Measurements from ENCODE around the gene HPS4. TPM values are rescaled to one million over a fixed set of nuclear protein-coding genes. Genes with fewer than 3 reads are reported as not detected.

HPS4 gene
- total and polyA plus RNA-seq, 2 donors (not counting 1 experiment from before 2014, with no cell fraction given): 23.0 to 37.7 TPM

DNA sequence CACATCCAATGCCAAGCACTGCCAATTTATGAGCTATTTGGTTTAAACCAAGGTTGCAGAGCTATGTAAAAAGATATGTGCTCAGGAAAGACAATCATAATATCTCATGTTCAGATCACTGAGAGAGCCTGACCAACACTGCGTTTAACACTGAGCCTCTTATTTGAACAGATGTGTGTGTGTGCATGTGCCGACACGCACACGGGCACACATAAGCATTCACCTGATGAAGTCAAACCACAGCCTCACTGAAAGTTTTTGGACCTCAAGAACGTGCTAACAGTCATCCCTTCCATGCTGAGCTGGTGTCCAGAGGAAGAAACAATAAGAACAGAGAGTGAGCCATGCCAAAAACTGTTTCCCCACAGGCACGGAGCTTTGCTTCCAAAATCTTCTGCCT lies 23.4 kb downstream of the HPS4 start:
- Histone ChIP-seq H3K9me3 (ENCODE audit: control insufficient read depth, insufficient read depth, low read depth, low read length) (no peaks in the 10 kb centered on the region), H2AFZ (ENCODE audit: low read length) (no peak overlapping the region), H3K4me1 (ENCODE audit: control insufficient read depth, extremely low read depth, insufficient read depth, low read length) (no peaks in the 10 kb centered on the region), H3K27me3 (ENCODE audit: control insufficient read depth, insufficient read depth, low read length) (no peaks in the 10 kb centered on the region), H3K9ac (ENCODE audit: insufficient read depth, low read length) (no peak overlapping the region), H3K4me3 (replicated peaks in 1 of 4; ENCODE audit: control extremely low read depth in 1 of 4, insufficient read depth in 1 of 4, low read depth in 3 of 4, low read length in 4 of 4) (no peak overlapping the region), H3K4me2 (ENCODE audit: extremely low read depth, insufficient read depth, low read length) (no peak overlapping the region), H4K20me1 (ENCODE audit: control insufficient read depth, extremely low read depth, insufficient read depth, low read length) (no peaks in the 10 kb centered on the region), H3K79me2 (ENCODE audit: control insufficient read depth, insufficient read depth, low read length) (no peaks in the 10 kb centered on the region), H3K36me3 (ENCODE audit: control insufficient read depth, insufficient read depth, low read length) (peaks cover 15% of the 10 kb centered on the region), H3K27ac (ENCODE audit: insufficient read depth, low read length) (no peak overlapping the region)
- DNase-seq (ENCODE audit: low read depth in 2 of 2): no peak
- no peak for TF ChIP-seq EZH2 (IDR thresholded peaks at IDR 0.05; ENCODE audit: low read length, missing control alignments)
- TF ChIP-seq, protein P1, sequence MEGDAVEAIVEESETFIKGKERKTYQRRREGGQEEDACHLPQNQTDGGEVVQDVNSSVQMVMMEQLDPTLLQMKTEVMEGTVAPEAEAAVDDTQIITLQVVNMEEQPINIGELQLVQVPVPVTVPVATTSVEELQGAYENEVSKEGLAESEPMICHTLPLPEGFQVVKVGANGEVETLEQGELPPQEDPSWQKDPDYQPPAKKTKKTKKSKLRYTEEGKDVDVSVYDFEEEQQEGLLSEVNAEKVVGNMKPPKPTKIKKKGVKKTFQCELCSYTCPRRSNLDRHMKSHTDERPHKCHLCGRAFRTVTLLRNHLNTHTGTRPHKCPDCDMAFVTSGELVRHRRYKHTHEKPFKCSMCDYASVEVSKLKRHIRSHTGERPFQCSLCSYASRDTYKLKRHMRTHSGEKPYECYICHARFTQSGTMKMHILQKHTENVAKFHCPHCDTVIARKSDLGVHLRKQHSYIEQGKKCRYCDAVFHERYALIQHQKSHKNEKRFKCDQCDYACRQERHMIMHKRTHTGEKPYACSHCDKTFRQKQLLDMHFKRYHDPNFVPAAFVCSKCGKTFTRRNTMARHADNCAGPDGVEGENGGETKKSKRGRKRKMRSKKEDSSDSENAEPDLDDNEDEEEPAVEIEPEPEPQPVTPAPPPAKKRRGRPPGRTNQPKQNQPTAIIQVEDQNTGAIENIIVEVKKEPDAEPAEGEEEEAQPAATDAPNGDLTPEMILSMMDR (conservative IDR thresholded peaks at IDR 0.05 in 1 of 2, IDR thresholded peaks at IDR 0.05 in 1 of 2; ENCODE audit: low read depth in 1 of 2, low read length in 2 of 2): no peak

DNA sequence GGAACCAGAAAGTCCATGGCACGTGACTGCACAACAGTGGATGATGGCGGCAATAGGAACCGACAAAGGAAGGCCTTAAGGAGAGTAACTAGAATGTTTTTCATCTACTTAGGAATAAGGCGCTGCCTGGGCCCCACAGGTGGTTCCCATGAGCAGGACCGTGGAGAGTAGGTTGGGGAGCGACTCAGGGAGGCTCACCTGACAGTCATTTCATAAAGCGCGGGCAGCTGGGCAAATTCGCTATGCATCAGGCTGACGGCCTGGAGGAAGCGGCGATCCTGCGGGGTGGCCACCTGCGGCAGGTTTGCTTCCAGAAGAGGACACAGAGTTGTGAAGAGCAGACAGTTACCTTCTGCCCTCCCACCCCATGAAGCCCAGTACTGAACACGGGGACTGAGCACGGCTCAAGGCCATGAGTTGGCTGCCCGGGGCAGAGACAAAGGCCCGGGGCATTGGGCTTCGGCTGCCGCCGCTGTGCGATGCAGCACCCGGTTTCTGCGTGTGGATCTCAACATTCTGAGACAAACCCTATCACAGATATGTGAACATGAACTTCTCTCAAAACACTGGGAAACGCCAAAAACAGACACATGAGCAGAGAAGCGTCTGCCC lies 25.8 kb downstream of the HPS4 start:
- Histone ChIP-seq H3K36me3 (ENCODE audit: control insufficient read depth, insufficient read depth, low read length) (peaks cover 12% of the 10 kb centered on the region), H3K79me2 (ENCODE audit: control insufficient read depth, insufficient read depth, low read length) (no peaks in the 10 kb centered on the region), H3K27me3 (ENCODE audit: control insufficient read depth, insufficient read depth, low read length) (no peaks in the 10 kb centered on the region), H3K4me3 (replicated peaks in 1 of 4; ENCODE audit: control extremely low read depth in 1 of 4, insufficient read depth in 1 of 4, low read depth in 3 of 4, low read length in 4 of 4) (no peak overlapping the region), H3K27ac (ENCODE audit: insufficient read depth, low read length) (no peak overlapping the region), H3K4me2 (ENCODE audit: extremely low read depth, insufficient read depth, low read length) (no peak overlapping the region), H3K9me3 (ENCODE audit: control insufficient read depth, insufficient read depth, low read depth, low read length) (no peaks in the 10 kb centered on the region), H3K4me1 (ENCODE audit: control insufficient read depth, extremely low read depth, insufficient read depth, low read length) (no peaks in the 10 kb centered on the region), H2AFZ (ENCODE audit: low read length) (no peak overlapping the region), H4K20me1 (ENCODE audit: control insufficient read depth, extremely low read depth, insufficient read depth, low read length) (no peaks in the 10 kb centered on the region), H3K9ac (ENCODE audit: insufficient read depth, low read length) (no peak overlapping the region)
- TF ChIP-seq, protein P1 (conservative IDR thresholded peaks at IDR 0.05 in 1 of 2, IDR thresholded peaks at IDR 0.05 in 1 of 2; ENCODE audit: low read depth in 1 of 2, low read length in 2 of 2): no peak
- no peak for TF ChIP-seq EZH2 (IDR thresholded peaks at IDR 0.05; ENCODE audit: low read length, missing control alignments)
- no peak for DNase-seq (ENCODE audit: low read depth in 2 of 2)

DNA sequence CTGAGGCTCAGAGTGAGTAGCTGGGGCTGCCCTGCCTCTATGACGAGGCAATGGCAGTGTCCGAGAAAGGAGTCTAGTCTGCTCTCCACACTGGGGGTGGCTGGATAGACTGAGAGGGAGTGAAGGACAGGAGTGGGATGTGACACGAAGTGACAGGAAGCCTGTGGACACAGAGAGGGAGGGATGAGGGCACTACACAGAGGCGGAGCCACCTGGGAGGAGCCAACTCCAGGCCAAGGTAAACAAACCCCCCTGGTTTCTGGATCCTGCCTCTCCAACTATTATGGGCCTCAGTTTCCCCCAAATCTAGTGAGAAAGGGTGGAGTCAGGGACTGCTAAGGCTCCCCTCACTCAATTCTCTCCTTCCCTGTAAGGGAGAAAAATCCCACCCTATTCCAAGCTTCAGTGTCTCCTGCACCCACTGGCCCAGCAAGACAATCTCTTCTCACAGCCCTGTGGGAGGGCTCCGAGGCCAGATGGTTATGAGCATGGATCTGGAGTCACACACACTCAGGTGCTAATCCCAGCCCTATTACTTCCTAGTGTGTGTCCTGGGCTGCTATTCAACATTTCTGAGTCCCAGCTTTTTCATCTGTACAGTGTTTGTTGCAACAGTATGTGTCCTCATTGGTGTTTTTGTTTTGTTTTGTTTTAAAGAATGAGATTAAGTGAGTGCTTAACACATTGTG lies 29.6 kb downstream of the HPS4 start:
- H3K4me2 ChIP-seq (ENCODE audit: extremely low read depth, insufficient read depth, low read length): no peak overlapping the region

More for the DNA sequence above, 29.6 kb downstream of the HPS4 start:
- DNase-seq (ENCODE audit: low read depth in 2 of 2): no peak
- Histone ChIP-seq H3K36me3 (ENCODE audit: control insufficient read depth, insufficient read depth, low read length) (peaks cover 9% of the 10 kb centered on the region), H3K27me3 (ENCODE audit: control insufficient read depth, insufficient read depth, low read length) (no peaks in the 10 kb centered on the region), H3K9ac (ENCODE audit: insufficient read depth, low read length) (no peak overlapping the region), H3K79me2 (ENCODE audit: control insufficient read depth, insufficient read depth, low read length) (no peaks in the 10 kb centered on the region), H4K20me1 (ENCODE audit: control insufficient read depth, extremely low read depth, insufficient read depth, low read length) (no peaks in the 10 kb centered on the region), H3K9me3 (ENCODE audit: control insufficient read depth, insufficient read depth, low read depth, low read length) (no peaks in the 10 kb centered on the region), H3K4me1 (ENCODE audit: control insufficient read depth, extremely low read depth, insufficient read depth, low read length) (no peaks in the 10 kb centered on the region), H3K4me3 (replicated peaks in 1 of 4; ENCODE audit: control extremely low read depth in 1 of 4, insufficient read depth in 1 of 4, low read depth in 3 of 4, low read length in 4 of 4) (no peak overlapping the region), H2AFZ (ENCODE audit: low read length) (no peak overlapping the region), H3K27ac (ENCODE audit: insufficient read depth, low read length) (no peak overlapping the region)
- TF ChIP-seq, protein P1 (conservative IDR thresholded peaks at IDR 0.05 in 1 of 2, IDR thresholded peaks at IDR 0.05 in 1 of 2; ENCODE audit: low read depth in 1 of 2, low read length in 2 of 2): no peak
- TF ChIP-seq EZH2 (IDR thresholded peaks at IDR 0.05; ENCODE audit: low read length, missing control alignments): no peak
